B cell (primary cell): ENCODE results near the gene C15orf39.

Experiments
- CTCF ChIP-seq: fragments of 200-600 bp; IDR thresholded peaks from one replicate; pipeline ENCODE4 v1.8.0; 2022; ENCODE audit warnings: antibody characterized with exemption, mild to moderate bottlenecking
- EZH2 ChIP-seq: IDR thresholded peaks from 2 replicates; pipeline ENCODE4 v1.6.1; 2012; ENCODE audit warnings: borderline replicate concordance, low read depth, mild to moderate bottlenecking, moderate library complexity, low read length; ENCODE audit not compliant: insufficient read depth, poor library complexity, severe bottlenecking

GRCh38 chr15:75172284-75172820 lies 29.3 kb upstream of the C15orf39 start:
- no peak for TF ChIP-seq CTCF
- TF ChIP-seq EZH2: no peak
